ENCODE data around the gene C16orf89.
"Not testable (repeated sequence)": the region's sequence is repeated elsewhere in the genome, so short reads cannot be mapped to it uniquely, and the experiment has no call there.

C16orf89 gene
- total RNA-seq: 0 reads per million in 4 experiments

GRCh38 chr16:5065813-5066212, at the start of gene C16orf89:
C16orf89 (minus strand) TSS chr16:5065956; CDS start chr16:5065908, 48 bp downstream.
- DNase-seq: no peak

- DNase-seq: not testable (repeated sequence)
Measured at GRCh38 chr16:5110933-5111332, 45.2 kb upstream of the C16orf89 start.

GRCh38 chr16:5108505-5109158, 42.9 kb upstream of the C16orf89 start:
- no peak for DNase-seq

- DNase-seq: not testable (repeated sequence)
Measured at GRCh38 chr16:5105039-5105438, 39.3 kb upstream of the C16orf89 start.

- not testable (repeated sequence) for DNase-seq
Measured at GRCh38 chr16:5103296-5104032, 37.7 kb upstream of the C16orf89 start.

- DNase-seq: not testable (repeated sequence)
Measured at GRCh38 chr16:5099174-5099573, 33.4 kb upstream of the C16orf89 start.

- DNase-seq: peak; percentile 45
Measured at GRCh38 chr16:5098221-5099159, 32.7 kb upstream of the C16orf89 start.

- peak; percentile 94 for DNase-seq
Measured at GRCh38 chr16:5097470-5098220, 31.9 kb upstream of the C16orf89 start, which contains the start of gene EEF2KMT. EEF2KMT (minus strand) TSS chr16:5097795; CDS start chr16:5097739, 56 bp downstream.

- DNase-seq: peak; percentile 30
Measured at GRCh38 chr16:5097061-5097469, 31.3 kb upstream of the C16orf89 start.

- DNase-seq: not testable (repeated sequence)
Measured at GRCh38 chr16:5096437-5097060, 30.8 kb upstream of the C16orf89 start.

- not testable (repeated sequence) for DNase-seq
Measured at GRCh38 chr16:5095145-5095830, 29.5 kb upstream of the C16orf89 start.

- DNase-seq: not testable (repeated sequence)
Measured at GRCh38 chr16:5093746-5094145, 28.0 kb upstream of the C16orf89 start.

GRCh38 chr16:5093081-5093480, 27.3 kb upstream of the C16orf89 start:
- DNase-seq: not testable (repeated sequence)

GRCh38 chr16:5090592-5090991, 24.8 kb upstream of the C16orf89 start:
- DNase-seq: not testable (repeated sequence)

GRCh38 chr16:5089911-5090555, 24.3 kb upstream of the C16orf89 start:
- DNase-seq: not testable (repeated sequence)

- DNase-seq: not testable (repeated sequence)
Measured at GRCh38 chr16:5088936-5089335, 23.2 kb upstream of the C16orf89 start.

GRCh38 chr16:5088086-5088790, 22.5 kb upstream of the C16orf89 start:
- DNase-seq: not testable (repeated sequence)

GRCh38 chr16:5085716-5086115, 20.0 kb upstream of the C16orf89 start:
- not testable (repeated sequence) for DNase-seq

- peak; percentile 3 for DNase-seq
Measured at GRCh38 chr16:5084802-5085201, 19.0 kb upstream of the C16orf89 start.

Measured in effector CD8-positive, alpha-beta T cell (primary cell).